CD4-positive, alpha-beta memory T cell (primary cell): ENCODE measurements around the gene FZR1. TPM values are rescaled to one million over a fixed set of nuclear protein-coding genes. Genes with fewer than 3 reads are reported as not detected.

Source experiments
- CTCF ChIA-PET: fragments of 350-600 bp; sonication (Branson Sonifier 250); formaldehyde crosslinking; loops from one replicate; lab custom pipeline; 2021; ENCODE audit warnings: inconsistent platforms; ENCODE audit not compliant: partially characterized antibody; lab: Charles Lee
- POLR2A ChIA-PET: fragments of 350-600 bp; sonication (Branson Sonifier 250); formaldehyde crosslinking; loops from one replicate; lab custom pipeline; 2021; ENCODE audit not compliant: partially characterized antibody; lab: Charles Lee
- DNase-seq, 5 donors: peaks; one replicate each; pipeline versions ENCODE4 v3.0.0 to v3.0.0-alpha.2; 2020 to 2022; ENCODE audit warnings: mixed read lengths in 1 of 5
- H3K27ac ChIP-seq: one replicate; pipeline ENCODE4 v1.7.0; 2013; ENCODE audit warnings: low read depth, low read length
- H3K27me3 ChIP-seq: 2 replicates; pipeline ENCODE4 v1.7.0; 2013; ENCODE audit warnings: mild to moderate bottlenecking, low read length, moderate library complexity; ENCODE audit not compliant: insufficient read depth
- H3K36me3 ChIP-seq: 2 replicates; pipeline ENCODE4 v1.7.0; 2013; ENCODE audit warnings: mild to moderate bottlenecking, low read length, moderate library complexity; ENCODE audit not compliant: insufficient read depth
- H3K4me1 ChIP-seq: 2 replicates; pipeline ENCODE4 v1.7.0; 2013; ENCODE audit warnings: mild to moderate bottlenecking, low read length, moderate library complexity; ENCODE audit not compliant: insufficient read depth
- H3K4me3 ChIP-seq, 2 donors: one replicate each; pipeline ENCODE4 v1.7.0; 2013; ENCODE audit warnings: low read length in 2 of 2, mild to moderate bottlenecking in 1 of 2
- H3K9me3 ChIP-seq, 2 donors: one replicate each; pipeline ENCODE4 v1.7.0; 2013; ENCODE audit warnings: low read length in 2 of 2, control low read depth in 1 of 2; ENCODE audit not compliant: control insufficient read depth in 1 of 2
- H3K27ac Mint-ChIP-seq, 7 donors: one replicate each; pipeline ENCODE4 v1.8.0; 2020 to 2021; ENCODE audit warnings: mixed read lengths in 7 of 7, mild to moderate bottlenecking in 6 of 7, inconsistent platforms in 3 of 7, moderate library complexity in 3 of 7
- H3K27me3 Mint-ChIP-seq, 2 donors: one replicate each; pipeline ENCODE4 v1.8.0; 2020 to 2021; ENCODE audit warnings: mixed read lengths in 2 of 2
- H3K36me3 Mint-ChIP-seq, 2 donors: one replicate each; pipeline ENCODE4 v1.8.0; 2020 to 2021; ENCODE audit warnings: mixed read lengths in 2 of 2, inconsistent platforms in 1 of 2, mild to moderate bottlenecking in 1 of 2
- H3K4me1 Mint-ChIP-seq, 4 donors: one replicate each; pipeline ENCODE4 v1.8.0; 2020 to 2021; ENCODE audit warnings: mixed read lengths in 4 of 4, mild to moderate bottlenecking in 1 of 4
- H3K4me3 Mint-ChIP-seq, 8 donors: one replicate each; pipeline ENCODE4 v1.8.0; 2020 to 2021; ENCODE audit warnings: mixed read lengths in 8 of 8, mild to moderate bottlenecking in 7 of 8, moderate library complexity in 6 of 8, inconsistent platforms in 3 of 8
- H3K9me3 Mint-ChIP-seq, 8 donors: one replicate each; pipeline ENCODE4 v1.8.0; 2020 to 2021; ENCODE audit warnings: mixed read lengths in 8 of 8, mild to moderate bottlenecking in 5 of 8, inconsistent platforms in 3 of 8, moderate library complexity in 1 of 8
- intact Hi-C: fragments of 100-400 bp; cut with micrococcal nuclease; formaldehyde crosslinking; loops from one replicate; pipeline ENCODE4 v1.15.1; 2023
- polyA plus RNA-seq, 2 donors: library from polyadenylated mRNA; unstranded; fragments of 300-500 nt; fragmentation: Illumina TruSeq; gene quantifications; one replicate each; pipeline ENCODE4 v1.2.3, GENCODE V29; 2021
- total RNA-seq, 2 experiments: library from RNA; stranded (reverse); gene quantifications; one replicate each; pipeline ENCODE4 v1.2.3, GENCODE V29; 2021

FZR1 gene
- total and polyA plus RNA-seq, 4 experiments from 2014 or later, result 7.1 to 73.7 (median 44.7) TPM

DNA sequence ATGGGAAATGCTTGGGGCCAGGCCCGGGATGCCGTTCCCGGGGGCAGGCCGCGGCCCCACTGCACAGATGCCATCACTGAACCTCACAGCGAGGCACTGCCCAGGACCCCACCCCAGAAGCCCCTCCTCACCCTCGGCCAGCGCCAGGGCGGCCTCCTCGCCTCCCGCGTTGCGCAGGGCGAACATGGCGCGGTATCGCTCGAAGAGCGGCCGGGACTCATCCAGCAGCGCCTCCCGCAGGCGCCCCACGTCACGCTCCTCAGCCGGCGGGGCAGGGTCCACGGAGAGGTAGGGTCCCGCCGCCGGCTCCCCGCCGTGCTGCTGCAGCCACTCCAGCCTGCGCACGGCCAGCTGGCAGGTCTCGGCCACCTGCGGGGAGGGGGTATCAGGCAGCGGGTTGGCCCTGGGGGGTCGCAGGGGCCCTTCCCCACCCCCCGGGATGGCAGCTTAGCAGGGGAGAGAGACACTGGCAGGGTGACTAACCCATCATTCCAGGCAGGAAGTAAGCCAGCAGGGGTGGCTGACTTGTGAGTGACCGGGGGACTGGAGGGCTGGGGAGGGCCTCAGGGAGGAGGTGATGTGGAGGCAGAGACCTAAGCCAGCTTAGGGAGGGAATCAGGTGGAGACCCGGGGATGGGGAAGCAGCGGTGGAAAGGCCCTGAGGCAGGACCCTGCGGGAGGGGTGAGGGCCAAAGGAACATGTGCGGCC, 13.8 kb upstream of the FZR1 start:
- CTCF ChIA-PET, result interaction anchor here (1.0 to 2.1 kb wide), 2 partner anchors 9 to 164 kb away, joined by 3 to 7 read pairs; partner anchors contain the start of gene DOHH

GRCh38 chr19:3492919-3493318, 13.2 kb upstream of the FZR1 start:
- peak overlapping the region in 1 of 7 donors; percentile 27 for H3K27ac Mint-ChIP-seq
- Histone ChIP-seq H3K4me3 (no peak overlapping the region), H3K27ac (no peak overlapping the region), H3K4me1 (peaks cover 10% of the 10 kb centered on the region), H3K36me3 (peaks cover 22% of the 10 kb centered on the region), H3K27me3 (no peaks in the 10 kb centered on the region), H3K9me3 (no peaks in the 10 kb centered on the region)
- peaks cover 0 to 2% (median 0%) of the 10 kb centered on the region in 8 donors for H3K9me3 Mint-ChIP-seq
- H3K27me3 Mint-ChIP-seq, result no peaks in the 10 kb centered on the region
- H3K4me3 Mint-ChIP-seq, result no peak overlapping the region
- CTCF ChIA-PET, result no interaction called here
- POLR2A ChIA-PET, result no interaction called here
- intact Hi-C loops, result no loop called here
- peaks cover under 1 to 8% (median 6%) of the 10 kb centered on the region in 4 donors for H3K4me1 Mint-ChIP-seq
- no peak for DNase-seq
- peaks cover 17 to 35% of the 10 kb centered on the region in 2 donors for H3K36me3 Mint-ChIP-seq

More for the DNA sequence above, 13.8 kb upstream of the FZR1 start:
- no peak overlapping the region for H3K27ac Mint-ChIP-seq
- intact Hi-C loops, result no loop called here
- Histone ChIP-seq H3K36me3 (peaks cover 21% of the 10 kb centered on the region), H3K4me3 (no peak overlapping the region), H3K9me3 (no peaks in the 10 kb centered on the region), H3K27me3 (no peaks in the 10 kb centered on the region), H3K4me1 (peaks cover 10% of the 10 kb centered on the region), H3K27ac (no peak overlapping the region)
- no peak overlapping the region for H3K4me3 Mint-ChIP-seq
- peaks cover 15 to 35% of the 10 kb centered on the region in 2 donors for H3K36me3 Mint-ChIP-seq
- H3K9me3 Mint-ChIP-seq, result peaks cover 0 to under 1% (median 0%) of the 10 kb centered on the region in 8 donors
- POLR2A ChIA-PET, result interaction anchor here (2.5 kb wide), 1 partner anchor 8 kb away, joined by 7 read pairs; the partner anchor contains the start of gene DOHH
- peaks cover 0 to 7% (median 4%) of the 10 kb centered on the region in 4 donors for H3K4me1 Mint-ChIP-seq
- H3K27me3 Mint-ChIP-seq, result no peaks in the 10 kb centered on the region
- no peak for DNase-seq

- H3K9me3 ChIP-seq, result no peaks in the 10 kb centered on the region
- DNase-seq, result no peak
- H3K27ac Mint-ChIP-seq, result peak overlapping the region in 2 of 7 donors; percentile 38 to 70
- H3K4me3 ChIP-seq, result no peak overlapping the region
- H3K27me3 Mint-ChIP-seq, result no peaks in the 10 kb centered on the region
- H3K27ac ChIP-seq, result no peak overlapping the region
- no peaks in the 10 kb centered on the region for H3K27me3 ChIP-seq
- ChIA-PET POLR2A (no interaction called here), CTCF (interaction anchor here (1.5 kb wide), 1 partner anchor 8 kb away, joined by 12 read pairs; no protein-coding TSS in a partner anchor)
- peaks cover 0 to 2% (median 0%) of the 10 kb centered on the region in 8 donors for H3K9me3 Mint-ChIP-seq
- intact Hi-C loops, result no loop called here
- H3K4me3 Mint-ChIP-seq, result no peak overlapping the region
- peaks cover 11% of the 10 kb centered on the region for H3K4me1 ChIP-seq
- H3K36me3 ChIP-seq, result peaks cover 22% of the 10 kb centered on the region
- H3K4me1 Mint-ChIP-seq, result peaks cover 2 to 13% (median 7%) of the 10 kb centered on the region in 4 donors
- H3K36me3 Mint-ChIP-seq, result peaks cover 17 to 33% of the 10 kb centered on the region in 2 donors
These were observed 12.5 kb upstream of the FZR1 start for GRCh38 chr19:3493651-3494050.

- peak overlapping the region in 1 of 7 donors; percentile 57 for H3K27ac Mint-ChIP-seq
- ChIA-PET POLR2A (no interaction called here), CTCF (interaction anchor here (0.5 to 1.5 kb wide), 4 partner anchors 9 to 63 kb away, joined by 3 to 12 read pairs (median 4); no protein-coding TSS in a partner anchor)
- H3K4me1 Mint-ChIP-seq, result peaks cover 4 to 17% (median 9%) of the 10 kb centered on the region in 4 donors
- H3K27me3 Mint-ChIP-seq, result no peaks in the 10 kb centered on the region
- peaks cover 22% of the 10 kb centered on the region for H3K36me3 ChIP-seq
- H3K9me3 ChIP-seq, result no peaks in the 10 kb centered on the region
- H3K4me1 ChIP-seq, result peaks cover 14% of the 10 kb centered on the region
- H3K4me3 ChIP-seq, result no peak overlapping the region
- no peak overlapping the region for H3K27ac ChIP-seq
- peak overlapping the region in 3 of 8 donors; percentile 32 to 51 (median 41) for H3K4me3 Mint-ChIP-seq
- peak in 3 of 5 donors; percentile 16 to 32 (median 21) for DNase-seq
- peaks cover 18 to 32% of the 10 kb centered on the region in 2 donors for H3K36me3 Mint-ChIP-seq
- H3K9me3 Mint-ChIP-seq, result peaks cover 0 to 2% (median 0%) of the 10 kb centered on the region in 8 donors
- H3K27me3 ChIP-seq, result no peaks in the 10 kb centered on the region
- intact Hi-C loops, result no loop called here
These were observed 12.1 kb upstream of the FZR1 start for GRCh38 chr19:3494051-3494450.

DNA sequence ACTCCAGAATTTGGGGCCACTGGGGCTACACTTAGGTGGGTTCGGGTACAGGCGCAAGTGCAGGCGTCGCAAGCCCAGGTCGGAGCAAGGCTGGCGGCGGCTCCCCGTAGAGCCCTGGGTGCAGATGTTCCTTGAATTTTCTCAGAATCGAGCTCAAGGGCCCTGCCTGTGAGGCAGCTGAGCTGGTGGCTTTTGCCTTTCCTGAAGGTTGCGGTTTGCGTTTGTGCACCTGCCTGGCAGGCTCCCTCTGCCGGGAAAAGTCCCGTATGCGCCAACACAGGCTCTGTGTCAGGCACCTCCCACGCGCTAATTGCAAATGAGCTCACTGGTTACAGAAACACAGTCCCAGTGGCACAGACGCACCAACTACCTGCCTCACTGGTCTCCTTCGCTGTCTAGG, 11.6 kb upstream of the FZR1 start:
- CTCF ChIA-PET, result interaction anchor here (0.5 to 1.5 kb wide), 4 partner anchors 9 to 63 kb away, joined by 3 to 12 read pairs (median 4); no protein-coding TSS in a partner anchor
- intact Hi-C loops, result no loop called here
- POLR2A ChIA-PET, result no interaction called here
- Histone ChIP-seq H3K36me3 (peaks cover 22% of the 10 kb centered on the region), H3K9me3 (no peaks in the 10 kb centered on the region), H3K27ac (no peak overlapping the region), H3K4me3 (no peak overlapping the region), H3K27me3 (no peaks in the 10 kb centered on the region), H3K4me1 (peaks cover 19% of the 10 kb centered on the region)
- Mint-ChIP-seq H3K4me1 (peaks cover 6 to 21% (median 11%) of the 10 kb centered on the region in 4 donors), H3K27me3 (no peaks in the 10 kb centered on the region), H3K36me3 (peaks cover 20 to 32% of the 10 kb centered on the region in 2 donors), H3K27ac (peak overlapping the region in 3 of 7 donors; percentile 36 to 68 (median 64)), H3K4me3 (peak overlapping the region in 2 of 8 donors; percentile 6 to 17), H3K9me3 (peaks cover 0 to 2% (median 0%) of the 10 kb centered on the region in 8 donors)
- peak in 4 of 5 donors; percentile 27 to 65 (median 37) for DNase-seq

DNA sequence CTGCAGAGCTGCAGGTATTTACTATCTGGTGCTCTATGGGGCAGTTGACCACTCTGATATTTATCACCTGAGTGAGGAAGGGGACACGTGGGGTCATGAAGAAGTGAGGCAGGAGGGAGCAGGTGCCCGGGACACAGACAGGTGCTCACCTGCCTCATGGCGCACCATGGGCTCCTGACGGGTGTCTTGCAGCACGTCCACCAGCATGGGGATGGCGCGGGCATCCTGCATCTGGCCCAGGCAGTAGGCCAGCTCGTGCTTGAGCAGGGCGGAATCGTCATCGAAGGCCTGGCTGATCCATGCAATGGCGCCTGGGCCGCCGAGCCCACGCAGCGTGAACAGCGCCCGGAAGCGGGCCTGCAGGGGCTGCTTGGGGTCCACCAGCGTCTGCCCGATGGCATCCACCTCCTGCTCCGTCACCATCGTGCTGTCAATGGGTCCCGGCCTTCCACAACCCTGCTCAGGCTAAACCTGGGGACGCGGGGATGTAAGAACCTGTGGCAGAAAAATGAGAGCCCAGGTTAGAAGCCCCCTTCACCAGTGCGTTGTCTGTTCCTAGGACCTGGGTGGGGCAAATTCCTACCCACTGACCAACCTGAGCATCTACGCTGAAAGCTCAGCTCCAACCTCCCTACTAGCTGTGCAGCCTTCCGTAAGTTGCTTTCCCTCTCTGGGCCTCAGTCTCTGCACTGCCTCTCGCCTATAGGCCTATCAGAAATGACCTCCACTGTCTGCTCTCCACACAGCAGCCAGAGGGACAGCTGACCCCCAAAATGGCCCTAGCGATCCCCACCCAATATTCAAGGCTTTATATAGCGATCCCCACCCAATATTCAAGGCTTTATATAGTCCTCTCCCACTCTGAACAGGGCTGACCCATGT, 9.5 kb upstream of the FZR1 start:
- Mint-ChIP-seq H3K27me3 (no peaks in the 10 kb centered on the region), H3K4me3 (peak overlapping the region in 1 of 8 donors; percentile 33), H3K36me3 (peaks cover 20 to 33% of the 10 kb centered on the region in 2 donors), H3K27ac (peak overlapping the region in 1 of 7 donors; percentile 53), H3K9me3 (peaks cover 0 to 5% (median 0%) of the 10 kb centered on the region in 8 donors), H3K4me1 (peaks cover 14 to 35% (median 19%) of the 10 kb centered on the region in 4 donors)
- peaks cover 18% of the 10 kb centered on the region for H3K36me3 ChIP-seq
- peaks cover 31% of the 10 kb centered on the region for H3K4me1 ChIP-seq
- H3K4me3 ChIP-seq, result no peak overlapping the region
- CTCF ChIA-PET, result interaction anchor here (6.1 kb wide), 1 partner anchor 11 kb away, joined by 39 read pairs; no protein-coding TSS in a partner anchor
- H3K9me3 ChIP-seq, result no peaks in the 10 kb centered on the region
- no peak overlapping the region for H3K27ac ChIP-seq
- DNase-seq, result peak in 1 of 5 donors; percentile 13
- intact Hi-C loops, result no loop called here
- no peaks in the 10 kb centered on the region for H3K27me3 ChIP-seq
- POLR2A ChIA-PET, result interaction anchor here (1.4 kb wide), 1 partner anchor 8 kb away, joined by 4 read pairs; no protein-coding TSS in a partner anchor
